HCT116 (cell line): ENCODE results near the gene LINGO4.

Source experiments
- CBX3 ChIP-seq: IDR thresholded peaks from 2 replicates; pipeline ENCODE4 v1.6.1; 2012; ENCODE audit warnings: low read depth
- TF ChIP-seq, protein P1 (sequence below), 3 experiments: fragments of 200-600 bp in 1 of 3; sonication (generic) in 1 of 3; IDR thresholded peaks in 2 of 3; conservative IDR thresholded peaks in 1 of 3; 2 replicates each; pipeline ENCODE4 v1.5.1; 2012 to 2017; ENCODE audit warnings: low read depth in 2 of 3, low read length in 2 of 3, antibody characterized with exemption in 1 of 3, borderline replicate concordance in 1 of 3, control low read depth in 1 of 3, mild to moderate bottlenecking in 1 of 3, mixed read lengths in 1 of 3, mixed run types in 1 of 3, moderate library complexity in 1 of 3; ENCODE audit not compliant: insufficient read depth in 1 of 3

DNA sequence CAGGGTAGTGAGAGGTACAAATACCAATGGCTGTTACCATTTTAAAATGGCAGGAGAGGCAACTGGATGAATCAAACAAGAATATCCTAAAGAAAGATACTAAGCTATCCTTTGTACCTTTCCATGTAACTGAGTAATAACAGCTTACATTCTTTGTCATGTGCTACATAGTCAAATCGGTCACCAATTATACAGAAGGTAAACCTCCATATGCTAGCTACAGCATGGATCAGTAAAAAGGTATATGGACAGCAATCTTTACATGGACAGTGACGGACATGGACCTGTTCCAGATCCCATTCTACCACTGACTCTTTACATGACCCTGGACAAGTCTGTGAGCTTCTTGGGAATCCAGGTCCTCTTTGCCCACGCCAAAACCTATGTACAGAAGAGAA is 28.6 kb downstream of the LINGO4 start:
- TF ChIP-seq, protein P1, sequence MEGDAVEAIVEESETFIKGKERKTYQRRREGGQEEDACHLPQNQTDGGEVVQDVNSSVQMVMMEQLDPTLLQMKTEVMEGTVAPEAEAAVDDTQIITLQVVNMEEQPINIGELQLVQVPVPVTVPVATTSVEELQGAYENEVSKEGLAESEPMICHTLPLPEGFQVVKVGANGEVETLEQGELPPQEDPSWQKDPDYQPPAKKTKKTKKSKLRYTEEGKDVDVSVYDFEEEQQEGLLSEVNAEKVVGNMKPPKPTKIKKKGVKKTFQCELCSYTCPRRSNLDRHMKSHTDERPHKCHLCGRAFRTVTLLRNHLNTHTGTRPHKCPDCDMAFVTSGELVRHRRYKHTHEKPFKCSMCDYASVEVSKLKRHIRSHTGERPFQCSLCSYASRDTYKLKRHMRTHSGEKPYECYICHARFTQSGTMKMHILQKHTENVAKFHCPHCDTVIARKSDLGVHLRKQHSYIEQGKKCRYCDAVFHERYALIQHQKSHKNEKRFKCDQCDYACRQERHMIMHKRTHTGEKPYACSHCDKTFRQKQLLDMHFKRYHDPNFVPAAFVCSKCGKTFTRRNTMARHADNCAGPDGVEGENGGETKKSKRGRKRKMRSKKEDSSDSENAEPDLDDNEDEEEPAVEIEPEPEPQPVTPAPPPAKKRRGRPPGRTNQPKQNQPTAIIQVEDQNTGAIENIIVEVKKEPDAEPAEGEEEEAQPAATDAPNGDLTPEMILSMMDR (IDR thresholded peaks at IDR 0.05 in 2 of 3, conservative IDR thresholded peaks at IDR 0.05 in 1 of 3; ENCODE audit: borderline replicate concordance in 1 of 3, insufficient read depth in 1 of 3, low read depth in 2 of 3, low read length in 2 of 3): no peak
- no peak for TF ChIP-seq CBX3
